BLaER1 treated with 17β-estradiol and CSF1 and Interleukin-3, amounts not matched to agents 10 nM and 100 nM (cell line): ENCODE results near the gene SLC25A52.
"Not testable (repeated sequence)": the region's sequence is repeated elsewhere in the genome, so short reads cannot be mapped to it uniquely, and the experiment has no call there.

Experiments used
- H3K27ac ChIP-seq, 11 experiments: shearing (Covaris generic); formaldehyde crosslinking; 2 replicates each; pipeline ENCODE4 v1.8.1; 2022
- H3K27me3 ChIP-seq, 11 experiments: shearing (Covaris generic); formaldehyde crosslinking; 2 replicates each; pipeline ENCODE4 v1.8.1; 2022
- H3K36me3 ChIP-seq, 11 experiments: shearing (Covaris generic); formaldehyde crosslinking; 2 replicates each; pipeline ENCODE4 v1.8.1; 2022
- H3K4me1 ChIP-seq, 10 experiments: shearing (Covaris generic); formaldehyde crosslinking; 2 replicates each; pipeline ENCODE4 v1.8.1; 2022
- H3K4me2 ChIP-seq, 11 experiments: shearing (Covaris generic); formaldehyde crosslinking; 2 replicates each; pipeline ENCODE4 v1.8.1; 2022
- H3K4me3 ChIP-seq, 10 experiments: shearing (Covaris generic); formaldehyde crosslinking; 2 replicates each; pipeline ENCODE4 v1.8.1; 2022
- H3K9ac ChIP-seq, 11 experiments: shearing (Covaris generic); formaldehyde crosslinking; 2 replicates each; pipeline ENCODE4 v1.8.1; 2022
- H3K9me3 ChIP-seq, 11 experiments: shearing (Covaris generic); formaldehyde crosslinking; replicated peaks in 1 of 11; 2 replicates each; pipeline ENCODE4 v1.8.1; 2022
- H4K20me1 ChIP-seq, 11 experiments: shearing (Covaris generic); formaldehyde crosslinking; 2 replicates each; pipeline ENCODE4 v1.8.1; 2022
- Cebpa-rat ChIP-seq, 11 experiments: shearing (Covaris generic); IDR thresholded peaks; 2 replicates each; pipeline ENCODE4 v1.8.1; 2022

Gene SLC25A52

DNA sequence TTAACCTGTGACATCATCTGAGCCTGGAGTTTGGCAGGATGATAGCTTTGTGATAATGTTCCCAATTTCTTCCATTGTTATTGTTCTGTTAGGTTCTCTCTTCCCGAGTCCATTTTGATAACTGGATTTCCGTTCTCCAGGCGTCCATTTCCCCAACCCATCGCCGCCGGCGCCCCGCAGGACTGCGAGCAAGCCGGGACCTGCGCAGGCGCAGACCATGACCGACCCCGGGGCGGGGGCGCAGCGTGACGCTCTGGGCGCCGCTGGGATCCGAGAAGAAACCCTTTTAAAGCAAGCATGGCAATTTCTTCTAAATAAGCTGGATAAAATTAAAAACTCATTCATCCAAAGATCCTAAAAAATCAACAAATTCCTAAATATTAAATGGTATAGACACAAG, at the start of gene SLC25A52:
Gene SLC25A52, minus strand, starts transcription at position 186 of the 400 bp plus-strand sequence. CDS start 219 bp downstream, outside the sequence.
- Histone ChIP-seq H3K4me1 (no peaks in the 10 kb centered on the region), H3K27me3 (no peaks in the 10 kb centered on the region), H3K36me3 (no peaks in the 10 kb centered on the region), H3K4me2 (no peak within 1 kb of the TSS), H4K20me1 (no peaks in the 10 kb centered on the region), H3K4me3 (no peak within 1 kb of the TSS), H3K9ac (no peak within 1 kb of the TSS), H3K27ac (no peak within 1 kb of the TSS), H3K9me3 (no peaks in the 10 kb centered on the region)
- no peak for TF ChIP-seq Cebpa-rat (IDR thresholded peaks at IDR 0.05)

DNA sequence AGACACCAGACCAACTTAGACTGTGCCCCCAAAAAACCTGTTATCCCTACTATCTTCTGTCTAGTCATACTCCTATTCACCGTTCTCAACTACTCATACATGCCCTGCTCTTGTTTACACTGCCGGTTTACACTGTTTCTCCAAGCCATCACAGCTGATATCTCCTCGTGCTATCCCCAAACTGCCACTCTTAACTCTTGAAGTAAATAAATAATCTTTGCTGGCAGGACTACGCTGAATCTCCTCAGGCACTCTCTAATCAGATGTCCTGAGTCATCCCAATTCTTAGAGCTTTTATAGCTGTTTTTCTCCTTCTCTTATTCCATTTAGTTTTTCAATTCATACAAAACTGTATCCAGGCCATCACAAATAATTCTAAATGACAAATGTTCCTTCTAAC, 48.4 kb upstream of the SLC25A52 start:
- not testable (repeated sequence) for H3K4me2 ChIP-seq, H3K27ac ChIP-seq, H3K4me1 ChIP-seq, H3K4me3 ChIP-seq, H4K20me1 ChIP-seq, H3K9me3 ChIP-seq, H3K27me3 ChIP-seq, H3K36me3 ChIP-seq, H3K9ac ChIP-seq

DNA sequence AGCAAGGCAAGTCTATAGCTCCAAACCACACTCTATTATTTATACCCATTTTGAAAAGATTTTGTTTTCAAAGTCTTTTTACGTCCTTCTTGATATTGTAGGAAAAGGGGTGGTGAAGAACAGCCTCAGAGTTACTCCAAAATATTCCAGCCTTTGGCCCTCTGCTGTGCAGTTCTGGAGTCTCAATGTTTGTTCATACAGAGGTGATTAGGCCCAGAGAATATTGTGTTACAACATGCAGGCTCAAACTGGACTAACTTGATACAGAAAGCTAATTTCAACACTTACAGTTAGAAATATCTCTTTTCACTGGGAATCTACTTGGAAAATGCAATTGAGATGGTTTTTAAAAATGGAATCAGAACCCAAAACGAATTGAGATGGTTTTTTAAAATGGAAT, 40.4 kb upstream of the SLC25A52 start:
- TF ChIP-seq Cebpa-rat (IDR thresholded peaks at IDR 0.05): no peak
- H3K4me1 ChIP-seq: no peaks in the 10 kb centered on the region
- H3K4me2 ChIP-seq: no peak overlapping the region

GRCh38 chr18:31799257-31799656, 38.6 kb upstream of the SLC25A52 start:
- H3K27me3 ChIP-seq: not testable (repeated sequence)

More for the DNA sequence above, 40.4 kb upstream of the SLC25A52 start:
- Histone ChIP-seq H4K20me1 (no peaks in the 10 kb centered on the region), H3K27ac (no peak overlapping the region), H3K9me3 (no peaks in the 10 kb centered on the region), H3K27me3 (no peaks in the 10 kb centered on the region), H3K4me3 (no peak overlapping the region), H3K36me3 (no peaks in the 10 kb centered on the region), H3K9ac (no peak overlapping the region)

GRCh38 chr18:31798399-31798798, 37.7 kb upstream of the SLC25A52 start:
- Histone ChIP-seq H3K4me1 (peaks cover 0 to 7% (median 0%) of the 10 kb centered on the region in 10 experiments; a peak in 3 of 20 replicates), H3K27me3 (no peaks in the 10 kb centered on the region), H3K27ac (no peak overlapping the region), H3K4me3 (no peak overlapping the region), H3K9ac (no peak overlapping the region), H3K36me3 (no peaks in the 10 kb centered on the region), H3K9me3 (no peaks in the 10 kb centered on the region), H3K4me2 (no peak overlapping the region), H4K20me1 (no peaks in the 10 kb centered on the region)
- no peak for TF ChIP-seq Cebpa-rat (IDR thresholded peaks at IDR 0.05)

More at GRCh38 chr18:31799257-31799656, 38.6 kb upstream of the SLC25A52 start:
- not testable (repeated sequence) for H3K36me3 ChIP-seq, H3K4me1 ChIP-seq, H3K4me2 ChIP-seq, H3K4me3 ChIP-seq, H4K20me1 ChIP-seq, H3K9me3 ChIP-seq, H3K9ac ChIP-seq, H3K27ac ChIP-seq

- TF ChIP-seq Cebpa-rat (IDR thresholded peaks at IDR 0.05): no peak
- no peak overlapping the region for H3K27ac ChIP-seq
- H3K4me3 ChIP-seq: no peak overlapping the region
- H3K9ac ChIP-seq: no peak overlapping the region
- no peaks in the 10 kb centered on the region for H3K9me3 ChIP-seq
- H3K4me2 ChIP-seq: no peak overlapping the region
- H4K20me1 ChIP-seq: no peaks in the 10 kb centered on the region; a peak in 1 of 22 replicates
- H3K36me3 ChIP-seq: no peaks in the 10 kb centered on the region
- no peaks in the 10 kb centered on the region for H3K27me3 ChIP-seq
- peaks cover 12 to 30% (median 17%) of the 10 kb centered on the region in 10 experiments for H3K4me1 ChIP-seq
Measured at GRCh38 chr18:31795747-31796146, 35.1 kb upstream of the SLC25A52 start.

GRCh38 chr18:31793531-31793930, 32.9 kb upstream of the SLC25A52 start:
- Histone ChIP-seq H3K27ac (no peak overlapping the region), H3K9ac (no peak overlapping the region), H3K4me3 (no peak overlapping the region), H3K9me3 (no peaks in the 10 kb centered on the region), H3K4me2 (peak overlapping the region in 1 of 11 experiments; percentile 42; a peak in 1 of 22 replicates), H3K4me1 (peaks cover 12 to 31% (median 17%) of the 10 kb centered on the region in 10 experiments), H4K20me1 (no peaks in the 10 kb centered on the region; a peak in 1 of 22 replicates), H3K27me3 (no peaks in the 10 kb centered on the region), H3K36me3 (no peaks in the 10 kb centered on the region)
- no peak for TF ChIP-seq Cebpa-rat (IDR thresholded peaks at IDR 0.05)

GRCh38 chr18:31792580-31792911, 31.9 kb upstream of the SLC25A52 start:
- H3K9ac ChIP-seq: no peak overlapping the region
- no peaks in the 10 kb centered on the region for H3K36me3 ChIP-seq
- 0 out of 22 replicates have a peak overlapping the region, but pooled peaks of 2 of the 11 experiments have one; percentile 11 to 14 for H3K27ac ChIP-seq
- no peaks in the 10 kb centered on the region; a peak in 1 of 22 replicates for H4K20me1 ChIP-seq
- no peak for TF ChIP-seq Cebpa-rat (IDR thresholded peaks at IDR 0.05)
- no peak overlapping the region for H3K4me3 ChIP-seq
- H3K4me2 ChIP-seq: peak overlapping the region in 10 of 11 experiments; percentile 21 to 76 (median 48); a peak in 16 of 22 replicates
- H3K27me3 ChIP-seq: no peaks in the 10 kb centered on the region
- no peaks in the 10 kb centered on the region for H3K9me3 ChIP-seq
- peaks cover 12 to 31% (median 17%) of the 10 kb centered on the region in 10 experiments for H3K4me1 ChIP-seq

DNA sequence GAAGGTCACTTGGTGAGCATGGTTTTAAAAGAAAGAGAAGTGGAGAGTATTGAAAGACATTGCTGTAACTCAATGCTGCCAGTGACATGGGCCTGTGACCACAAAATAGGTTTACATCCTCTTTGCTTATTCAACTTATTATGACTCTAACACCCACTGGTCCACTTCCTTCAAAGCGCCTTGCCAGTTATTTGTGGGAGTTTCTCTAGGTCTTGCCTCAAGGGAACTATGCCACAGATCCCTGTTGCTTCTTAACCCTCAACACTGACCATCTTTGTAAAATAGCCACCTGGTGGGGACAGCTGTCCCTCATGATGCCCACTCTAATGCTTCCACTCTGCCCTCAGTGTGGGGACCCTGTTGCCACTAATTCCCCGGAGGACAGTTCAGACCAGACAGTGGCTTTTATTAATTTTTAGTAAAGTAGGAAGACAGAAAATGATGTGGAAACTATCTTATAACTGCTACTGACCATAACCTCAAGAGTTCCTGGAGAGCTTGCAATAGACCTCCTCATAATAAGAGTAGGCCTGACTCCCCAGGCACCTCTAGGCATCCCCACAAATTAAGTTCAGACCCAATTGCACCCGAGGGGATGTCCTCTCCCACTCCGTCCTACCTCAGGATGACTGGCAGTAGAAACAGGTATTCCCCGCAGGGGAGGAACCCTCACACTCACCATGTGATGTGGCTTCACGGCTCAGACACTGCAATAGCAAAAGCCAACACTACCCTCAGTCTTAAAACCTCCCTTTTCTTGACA, 31.3 kb upstream of the SLC25A52 start:
- Histone ChIP-seq H3K27ac (peak overlapping the region in 3 of 11 experiments; percentile 11 to 18 (median 14); a peak in 3 of 22 replicates), H3K4me1 (peaks cover 12 to 31% (median 17%) of the 10 kb centered on the region in 10 experiments), H3K9me3 (no peaks in the 10 kb centered on the region), H3K36me3 (no peaks in the 10 kb centered on the region), H4K20me1 (no peaks in the 10 kb centered on the region; a peak in 1 of 22 replicates), H3K9ac (no peak overlapping the region; a peak in 1 of 22 replicates), H3K27me3 (no peaks in the 10 kb centered on the region), H3K4me2 (peak overlapping the region; percentile 29 to 77 (median 47); a peak in 21 of 22 replicates), H3K4me3 (no peak overlapping the region)
- no peak for TF ChIP-seq Cebpa-rat (IDR thresholded peaks at IDR 0.05)

DNA sequence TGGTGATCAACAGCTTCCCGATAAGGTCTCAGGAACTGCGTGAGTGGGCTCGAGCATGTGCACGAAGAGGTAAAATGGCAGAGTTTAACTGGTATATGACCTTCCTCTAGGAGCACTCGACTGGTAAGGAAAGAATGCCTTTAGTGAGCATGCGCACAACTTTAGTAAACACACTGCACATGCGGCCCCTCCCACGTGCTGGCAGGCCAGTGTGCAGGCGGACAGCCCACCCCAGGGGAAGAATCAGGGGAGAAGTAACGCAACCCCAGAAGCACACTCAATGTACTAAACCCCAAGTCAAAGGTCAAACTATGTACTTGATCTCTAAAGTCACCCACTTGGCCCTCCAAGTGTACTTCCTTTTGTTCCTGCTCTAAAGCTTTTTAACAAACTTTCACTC, 28.7 kb upstream of the SLC25A52 start:
- H3K36me3 ChIP-seq: no peaks in the 10 kb centered on the region
- no peak for TF ChIP-seq Cebpa-rat (IDR thresholded peaks at IDR 0.05)
- 0 out of 22 replicates have a peak, but pooled peaks cover 0 to 3% (median 0%) of the 10 kb centered on the region in 11 experiments for H3K9me3 ChIP-seq
- H3K4me2 ChIP-seq: no peak overlapping the region
- no peak overlapping the region for H3K27ac ChIP-seq
- H3K9ac ChIP-seq: no peak overlapping the region
- H3K27me3 ChIP-seq: no peaks in the 10 kb centered on the region
- H4K20me1 ChIP-seq: no peaks in the 10 kb centered on the region; a peak in 1 of 22 replicates
- no peak overlapping the region for H3K4me3 ChIP-seq
- H3K4me1 ChIP-seq: peaks cover 12 to 31% (median 17%) of the 10 kb centered on the region in 10 experiments
